Vagina (tissue), 2 donors: Measurements from ENCODE around the gene BRD3OS. TPM values are rescaled to one million over a fixed set of nuclear protein-coding genes. Genes with fewer than 3 reads are reported as not detected.

Experiments used
- DNase-seq, 2 donors: peaks; one replicate each; pipeline ENCODE4 v3.0.0-alpha.2; 2017; ENCODE audit errors: extremely low spot score in 2 of 2
- H3K27ac ChIP-seq: fragments of 200-600 bp; sonication (generic); one replicate; pipeline ENCODE4 v1.5.1; 2019
- H3K27me3 ChIP-seq: fragments of 200-600 bp; sonication (generic); one replicate; pipeline ENCODE4 v1.5.1; 2019
- H3K36me3 ChIP-seq, 2 donors: fragments of 200-600 bp; sonication (generic); one replicate each; pipeline ENCODE4 v1.5.1; 2017 to 2019
- H3K4me1 ChIP-seq: fragments of 200-600 bp; sonication (generic); one replicate; pipeline ENCODE4 v1.5.1; 2019
- H3K4me3 ChIP-seq, 2 donors: fragments of 200-600 bp; sonication (generic); 1 replicate in 1 of 2; 2 replicates in 1 of 2; pipeline ENCODE4 v1.5.1; 2016 to 2019
- H3K9me3 ChIP-seq: fragments of 200-600 bp; sonication (generic); one replicate; pipeline ENCODE4 v1.5.1; 2019
- POLR2A ChIP-seq, 2 donors: fragments of 450-650 bp; IDR thresholded peaks; one replicate each; pipeline ENCODE4 v1.6.1; 2017; ENCODE audit warnings: antibody characterized with exemption in 2 of 2, mild to moderate bottlenecking in 2 of 2, moderate library complexity in 2 of 2
- POLR2AphosphoS5 ChIP-seq, 2 donors: sonication (generic); formaldehyde crosslinking; IDR thresholded peaks; one replicate each; pipeline ENCODE4 v1.9.0; 2017; ENCODE audit warnings: antibody characterized with exemption in 2 of 2, mild to moderate bottlenecking in 2 of 2, low read depth in 1 of 2; ENCODE audit not compliant: insufficient read depth in 1 of 2
- intact Hi-C: fragments of 100-400 bp; cut with DNase I; formaldehyde crosslinking; loops from one replicate; pipeline ENCODE4 v1.15.1; 2023
- total RNA-seq: library from RNA; depleted of rRNA; stranded (reverse); fragments of >200 nt; gene quantifications from one replicate; pipeline ENCODE4 v1.2.3, GENCODE V29; 2016
- TF ChIP-seq, protein P1 (sequence below), 3 experiments: fragments of 450-650 bp in 2 of 3; fragments of 200-600 bp in 1 of 3; sonication (generic) in 1 of 3; IDR thresholded peaks; one replicate each; pipeline ENCODE4 v1.5.1; 2017 to 2019; ENCODE audit warnings: antibody characterized with exemption in 3 of 3, mild to moderate bottlenecking in 2 of 3, moderate library complexity in 2 of 3

BRD3OS gene
- total RNA-seq, 1 donor from 2014 or later = 13.0 TPM

DNA sequence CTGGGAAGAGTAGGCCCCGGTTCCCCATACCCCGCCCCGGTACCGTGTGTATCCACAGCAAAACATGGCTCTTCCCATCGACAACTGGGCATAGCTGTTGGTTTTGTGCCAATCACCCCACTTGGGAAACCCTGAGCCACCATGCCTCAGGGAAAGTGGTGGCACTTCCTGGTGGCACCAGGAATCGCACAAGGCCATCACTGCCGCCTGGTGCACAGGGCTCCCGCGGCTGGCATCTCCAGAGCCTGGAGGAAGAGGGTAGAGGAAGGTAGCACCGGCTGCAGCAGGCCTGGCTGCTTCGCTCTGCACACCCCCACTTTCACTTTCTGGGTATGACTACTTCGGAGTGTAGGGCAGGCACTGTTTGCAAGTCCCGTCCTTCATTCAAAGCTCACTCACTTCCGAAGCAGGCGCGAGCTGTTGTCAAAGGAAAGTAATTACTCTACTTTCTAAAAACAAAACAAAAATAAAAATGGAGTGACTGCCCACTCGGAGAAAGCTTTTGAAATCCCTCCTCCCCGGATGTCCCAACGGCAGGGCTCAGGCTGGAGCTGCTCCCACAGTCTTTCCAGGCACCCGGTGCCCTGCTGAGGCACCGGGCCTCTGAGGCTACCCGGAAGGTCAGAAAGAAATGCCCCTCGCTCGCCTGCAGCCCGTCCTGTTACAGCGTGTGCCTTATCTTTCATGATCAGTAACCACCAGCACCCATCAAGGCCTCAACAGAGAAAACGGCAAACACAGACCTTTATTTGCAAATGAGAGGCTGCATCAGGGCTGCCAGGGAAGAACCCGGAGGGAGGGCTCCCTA lies 40.5 kb downstream of the BRD3OS start:
- TF ChIP-seq POLR2AphosphoS5 (IDR thresholded peaks at IDR 0.05; ENCODE audit: insufficient read depth in 1 of 2, low read depth in 1 of 2) (peak in 1 of 2 donors; percentile 19), POLR2A (IDR thresholded peaks at IDR 0.05) (no peak)
- peak overlapping the region; percentile 66 to 99 for H3K4me3 ChIP-seq
- H3K27ac ChIP-seq = peak overlapping the region; percentile 80
- H3K9me3 ChIP-seq = no peaks in the 10 kb centered on the region
- no peaks in the 10 kb centered on the region for H3K27me3 ChIP-seq
- DNase-seq = no peak
- intact Hi-C loops = no loop called here
- H3K36me3 ChIP-seq = no peaks in the 10 kb centered on the region
- peaks cover 67% of the 10 kb centered on the region for H3K4me1 ChIP-seq

DNA sequence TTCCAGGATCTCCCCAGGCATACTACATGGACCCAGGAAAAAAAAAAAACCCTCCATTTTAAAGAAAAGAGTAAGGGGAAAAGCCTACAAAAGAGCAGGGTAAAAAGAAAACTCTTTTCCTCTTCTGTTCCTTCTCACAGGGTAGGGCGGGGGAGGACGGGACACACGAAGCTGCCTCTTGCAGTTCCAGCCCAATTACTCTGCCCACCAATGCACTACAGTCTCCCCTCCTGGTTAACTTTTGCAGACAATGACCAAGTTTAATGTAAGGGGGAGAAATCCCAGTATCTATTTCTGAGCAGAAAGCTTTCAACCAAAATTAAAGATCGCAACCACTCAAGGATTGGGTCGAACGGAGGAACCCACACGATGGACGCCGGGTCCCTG lies 41.2 kb downstream of the BRD3OS start:
- peaks cover 60% of the 10 kb centered on the region for H3K4me1 ChIP-seq
- no peak for DNase-seq
- no peaks in the 10 kb centered on the region for H3K9me3 ChIP-seq
- peak overlapping the region; percentile 80 for H3K27ac ChIP-seq
- no peaks in the 10 kb centered on the region for H3K36me3 ChIP-seq
- intact Hi-C loops = no loop called here
- TF ChIP-seq POLR2A (IDR thresholded peaks at IDR 0.05) (no peak), POLR2AphosphoS5 (IDR thresholded peaks at IDR 0.05; ENCODE audit: insufficient read depth in 1 of 2, low read depth in 1 of 2) (no peak)
- TF ChIP-seq, protein P1, sequence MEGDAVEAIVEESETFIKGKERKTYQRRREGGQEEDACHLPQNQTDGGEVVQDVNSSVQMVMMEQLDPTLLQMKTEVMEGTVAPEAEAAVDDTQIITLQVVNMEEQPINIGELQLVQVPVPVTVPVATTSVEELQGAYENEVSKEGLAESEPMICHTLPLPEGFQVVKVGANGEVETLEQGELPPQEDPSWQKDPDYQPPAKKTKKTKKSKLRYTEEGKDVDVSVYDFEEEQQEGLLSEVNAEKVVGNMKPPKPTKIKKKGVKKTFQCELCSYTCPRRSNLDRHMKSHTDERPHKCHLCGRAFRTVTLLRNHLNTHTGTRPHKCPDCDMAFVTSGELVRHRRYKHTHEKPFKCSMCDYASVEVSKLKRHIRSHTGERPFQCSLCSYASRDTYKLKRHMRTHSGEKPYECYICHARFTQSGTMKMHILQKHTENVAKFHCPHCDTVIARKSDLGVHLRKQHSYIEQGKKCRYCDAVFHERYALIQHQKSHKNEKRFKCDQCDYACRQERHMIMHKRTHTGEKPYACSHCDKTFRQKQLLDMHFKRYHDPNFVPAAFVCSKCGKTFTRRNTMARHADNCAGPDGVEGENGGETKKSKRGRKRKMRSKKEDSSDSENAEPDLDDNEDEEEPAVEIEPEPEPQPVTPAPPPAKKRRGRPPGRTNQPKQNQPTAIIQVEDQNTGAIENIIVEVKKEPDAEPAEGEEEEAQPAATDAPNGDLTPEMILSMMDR (IDR thresholded peaks at IDR 0.05) = no peak
- peak overlapping the region; percentile 66 to 99 for H3K4me3 ChIP-seq
- no peaks in the 10 kb centered on the region for H3K27me3 ChIP-seq

DNA sequence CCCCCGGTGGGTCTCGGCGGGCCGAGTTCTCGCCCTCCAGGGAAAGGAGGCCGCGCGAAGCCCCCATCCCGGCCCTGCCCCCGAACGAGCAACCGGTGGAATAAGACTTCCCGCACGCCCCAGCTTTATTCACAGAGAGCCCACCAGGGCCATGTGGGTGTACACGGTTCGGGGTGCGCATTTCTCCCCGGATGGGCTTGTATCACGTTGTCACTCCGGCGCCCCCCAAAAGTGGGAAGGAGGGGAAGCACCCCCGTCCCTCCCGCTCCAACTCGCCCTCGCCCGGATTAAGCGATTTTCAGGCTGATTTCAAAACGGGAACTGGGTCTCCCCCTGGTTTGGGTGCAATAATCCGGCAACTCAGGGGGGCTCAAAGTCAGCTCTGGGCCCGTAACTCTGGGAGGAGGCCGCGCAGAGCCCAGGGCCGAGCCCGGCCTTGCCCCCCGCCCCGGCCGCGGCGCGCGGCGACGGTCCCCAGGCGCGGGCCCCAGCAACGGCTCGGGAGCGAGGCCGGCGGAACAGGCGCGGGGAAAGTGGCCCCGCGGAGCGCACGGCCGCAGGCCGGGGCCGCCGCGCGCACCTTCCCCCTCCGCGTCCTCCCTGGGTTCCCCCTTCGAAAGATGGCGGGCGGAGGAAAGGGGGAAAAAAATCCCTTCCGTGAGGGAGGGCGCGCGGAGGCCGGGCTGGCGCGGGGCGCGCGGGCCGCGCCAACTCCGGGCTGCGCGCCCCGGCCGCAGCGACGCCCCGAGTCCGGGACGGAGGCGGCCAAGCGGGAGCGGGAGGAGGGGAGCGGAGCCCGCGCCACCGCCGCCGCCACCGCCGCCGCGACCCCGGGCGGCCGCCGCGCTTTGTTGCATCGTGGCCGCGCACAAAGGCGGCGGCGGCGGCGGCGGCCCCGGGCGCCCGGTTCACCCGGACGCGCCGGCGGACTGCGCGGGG lies 41.9 kb downstream of the BRD3OS start:
- Histone ChIP-seq H3K36me3 (no peaks in the 10 kb centered on the region), H3K27me3 (no peaks in the 10 kb centered on the region), H3K9me3 (no peaks in the 10 kb centered on the region), H3K27ac (peak overlapping the region; percentile 80), H3K4me1 (peaks cover 53% of the 10 kb centered on the region), H3K4me3 (peak overlapping the region; percentile 69 to 99)
- no peak for DNase-seq
- TF ChIP-seq, protein P1 (IDR thresholded peaks at IDR 0.05) = no peak
- TF ChIP-seq POLR2AphosphoS5 (IDR thresholded peaks at IDR 0.05; ENCODE audit: insufficient read depth in 1 of 2, low read depth in 1 of 2) = peak in 1 of 2 donors; percentile 18
- intact Hi-C loops = no loop called here

DNA sequence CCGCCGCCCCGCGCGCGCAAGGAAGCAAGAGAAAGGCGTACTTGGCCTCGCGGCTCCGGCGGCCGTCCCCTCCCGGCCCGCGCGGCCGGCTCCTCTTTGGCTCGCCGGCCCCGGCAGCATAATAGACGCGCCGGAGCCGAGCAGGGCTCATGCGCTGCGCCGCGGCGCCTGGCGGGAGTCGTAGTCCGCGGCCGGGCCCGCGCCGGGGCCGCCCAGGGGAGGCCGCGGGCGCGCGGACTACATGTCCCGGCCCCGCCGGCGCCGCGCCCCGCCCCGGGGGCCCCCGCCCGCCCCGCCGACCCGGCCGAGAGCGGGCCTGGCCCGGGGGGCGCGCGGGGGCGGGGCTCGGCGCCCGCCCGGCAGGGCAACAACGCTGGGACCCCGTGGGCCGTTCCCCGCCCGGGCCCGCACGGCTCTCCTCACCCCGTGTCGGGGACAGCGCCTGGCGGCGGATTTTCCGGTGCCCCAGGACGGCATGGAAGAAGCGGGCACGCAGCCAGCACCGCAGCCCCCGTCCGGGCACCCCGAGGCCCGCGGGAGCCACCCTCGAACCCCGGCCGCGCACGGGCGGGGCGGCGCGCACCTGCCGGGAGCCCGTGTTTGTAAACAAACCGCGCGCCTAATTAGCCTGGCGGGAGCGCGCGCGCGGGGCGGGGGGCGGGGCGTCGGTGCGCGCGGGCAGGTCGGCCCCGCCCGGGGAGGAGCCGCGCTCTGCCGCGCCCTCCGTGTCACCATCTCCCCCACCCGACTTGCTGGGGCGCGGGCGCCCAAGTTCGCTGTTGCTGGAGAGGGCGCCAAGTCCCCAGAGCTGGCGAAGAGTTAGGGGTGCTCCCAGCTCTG lies 42.8 kb downstream of the BRD3OS start, which contains the start of gene BRD3:
Gene BRD3 (minus strand): TSS at position 123 of the 840 bp plus-strand sequence. CDS start 14,549 bp downstream, outside the sequence.
- peaks cover 44% of the 10 kb centered on the region for H3K4me1 ChIP-seq
- DNase-seq = no peak
- intact Hi-C loops = no loop called here
- H3K9me3 ChIP-seq = no peaks in the 10 kb centered on the region
- peak within 1 kb of the TSS; percentile 69 to 99 for H3K4me3 ChIP-seq
- H3K27ac ChIP-seq = peak within 1 kb of the TSS; percentile 99
- no peaks in the 10 kb centered on the region for H3K36me3 ChIP-seq
- TF ChIP-seq POLR2AphosphoS5 (IDR thresholded peaks at IDR 0.05; ENCODE audit: insufficient read depth in 1 of 2, low read depth in 1 of 2) (peak in 1 of 2 donors; percentile 24), POLR2A (IDR thresholded peaks at IDR 0.05) (peak in 1 of 2 donors; percentile 86)
- TF ChIP-seq, protein P1 (IDR thresholded peaks at IDR 0.05) = no peak
- no peaks in the 10 kb centered on the region for H3K27me3 ChIP-seq
